NT2/D1 (cell line): Measurements from ENCODE around the gene TPRA1.

Experiments used
- SUZ12 ChIP-seq: IDR thresholded peaks from 2 replicates; pipeline ENCODE4 v1.6.1; 2011; ENCODE audit not compliant: insufficient read length, insufficient read depth; ENCODE audit errors: extremely low read depth
- YY1 ChIP-seq: IDR thresholded peaks from 2 replicates; pipeline ENCODE4 v1.6.1; 2011; ENCODE audit not compliant: insufficient read length, insufficient read depth
- ZNF274 ChIP-seq: IDR thresholded peaks from 2 replicates; pipeline ENCODE4 v1.6.1; 2011; ENCODE audit warnings: mild to moderate bottlenecking, low read depth, low read length

- TF ChIP-seq YY1 = no peak
- TF ChIP-seq ZNF274 = no peak
- no peak for TF ChIP-seq SUZ12
These were observed 54.4 kb downstream of the TPRA1 start for GRCh38 chr3:127535901-127536829.
